ENCODE data around the gene ZNF580.

DNA sequence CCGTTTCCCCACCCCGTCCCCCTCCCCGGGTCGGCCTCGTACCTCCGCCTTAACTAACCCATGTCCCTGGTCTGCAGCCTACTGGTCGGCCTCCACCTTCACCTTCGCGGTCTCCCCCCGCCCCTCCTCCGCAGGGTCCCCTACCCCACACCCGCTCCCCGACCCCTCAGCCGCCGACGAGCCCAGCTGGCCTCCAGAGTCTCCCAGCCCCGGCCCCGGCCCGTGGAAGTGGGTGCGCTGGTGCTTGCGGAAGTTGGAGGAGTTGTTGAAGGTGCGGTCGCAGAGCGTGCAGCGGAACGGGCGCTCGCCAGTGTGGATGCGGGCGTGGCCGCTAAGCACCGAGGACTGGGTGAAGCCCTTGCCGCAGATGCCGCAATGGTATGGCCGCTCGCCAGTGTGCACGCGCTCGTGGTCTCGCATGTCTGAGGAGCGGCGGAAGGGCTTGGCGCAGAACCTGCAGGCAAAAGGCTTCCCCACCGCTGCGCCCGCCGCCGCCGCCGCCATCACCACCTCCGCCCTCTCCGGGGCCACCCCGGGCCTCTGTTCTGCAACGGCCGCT lies 19.1 kb upstream of the ZNF580 start:
- TF ChIP-seq POLR2A (IDR thresholded peaks at IDR 0.05), result no peak
- TF ChIP-seq, protein P1, sequence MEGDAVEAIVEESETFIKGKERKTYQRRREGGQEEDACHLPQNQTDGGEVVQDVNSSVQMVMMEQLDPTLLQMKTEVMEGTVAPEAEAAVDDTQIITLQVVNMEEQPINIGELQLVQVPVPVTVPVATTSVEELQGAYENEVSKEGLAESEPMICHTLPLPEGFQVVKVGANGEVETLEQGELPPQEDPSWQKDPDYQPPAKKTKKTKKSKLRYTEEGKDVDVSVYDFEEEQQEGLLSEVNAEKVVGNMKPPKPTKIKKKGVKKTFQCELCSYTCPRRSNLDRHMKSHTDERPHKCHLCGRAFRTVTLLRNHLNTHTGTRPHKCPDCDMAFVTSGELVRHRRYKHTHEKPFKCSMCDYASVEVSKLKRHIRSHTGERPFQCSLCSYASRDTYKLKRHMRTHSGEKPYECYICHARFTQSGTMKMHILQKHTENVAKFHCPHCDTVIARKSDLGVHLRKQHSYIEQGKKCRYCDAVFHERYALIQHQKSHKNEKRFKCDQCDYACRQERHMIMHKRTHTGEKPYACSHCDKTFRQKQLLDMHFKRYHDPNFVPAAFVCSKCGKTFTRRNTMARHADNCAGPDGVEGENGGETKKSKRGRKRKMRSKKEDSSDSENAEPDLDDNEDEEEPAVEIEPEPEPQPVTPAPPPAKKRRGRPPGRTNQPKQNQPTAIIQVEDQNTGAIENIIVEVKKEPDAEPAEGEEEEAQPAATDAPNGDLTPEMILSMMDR (IDR thresholded peaks at IDR 0.05), result no peak

All from esophagus squamous epithelium (tissue), 4 donors.